GM21367 (cell line): Measurements from ENCODE around the gene EYS.
"Not testable (repeated sequence)": the region's sequence is repeated elsewhere in the genome, so short reads cannot be mapped to it uniquely, and the experiment has no call there.

ENCODE experiments used
- ATAC-seq: cut with Tn5 transposase; IDR thresholded peaks from one replicate; pipeline ENCODE4 v1.9.1; 2021; ENCODE audit not compliant: unreplicated experiment

EYS gene

DNA sequence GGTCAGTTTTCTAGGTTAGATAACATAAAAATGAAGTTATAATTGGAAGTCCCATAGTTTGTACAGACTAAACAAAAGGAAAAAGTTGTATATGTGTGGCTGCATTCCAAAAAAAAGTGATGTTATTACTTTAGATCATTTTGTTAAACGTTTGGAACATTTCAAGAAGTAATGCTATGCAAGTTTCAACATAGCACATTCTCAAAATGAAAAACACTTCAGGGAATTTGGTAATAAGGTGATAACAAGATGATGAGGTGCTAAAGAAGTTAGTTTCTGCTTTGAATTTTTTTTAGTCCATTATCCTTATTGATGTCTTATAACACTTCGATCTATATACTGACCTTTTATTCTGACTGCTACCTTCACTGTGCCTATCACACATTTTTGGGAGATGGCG, 1820.7 kb downstream of the EYS start:
- ATAC-seq: no peak

DNA sequence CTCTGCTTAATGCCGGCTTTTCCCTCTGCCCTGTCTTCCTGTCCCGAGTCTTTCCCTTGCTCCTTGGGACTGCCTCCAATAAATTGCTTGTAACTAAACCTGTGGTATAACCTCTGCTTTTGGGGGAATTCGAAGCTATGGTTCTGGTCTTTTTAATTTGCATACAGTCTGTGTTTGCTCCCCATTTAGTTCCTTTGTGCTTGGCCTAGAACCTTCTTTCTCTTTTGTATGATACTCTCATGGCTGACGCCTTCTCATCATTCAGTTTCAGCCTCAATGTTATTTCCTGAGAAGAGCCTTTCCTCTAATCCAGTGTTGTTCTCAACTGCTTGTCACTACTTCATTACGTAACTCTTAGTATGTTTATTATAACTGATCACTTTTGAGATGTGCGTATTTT, 1823.4 kb downstream of the EYS start:
- ATAC-seq: no peak

DNA sequence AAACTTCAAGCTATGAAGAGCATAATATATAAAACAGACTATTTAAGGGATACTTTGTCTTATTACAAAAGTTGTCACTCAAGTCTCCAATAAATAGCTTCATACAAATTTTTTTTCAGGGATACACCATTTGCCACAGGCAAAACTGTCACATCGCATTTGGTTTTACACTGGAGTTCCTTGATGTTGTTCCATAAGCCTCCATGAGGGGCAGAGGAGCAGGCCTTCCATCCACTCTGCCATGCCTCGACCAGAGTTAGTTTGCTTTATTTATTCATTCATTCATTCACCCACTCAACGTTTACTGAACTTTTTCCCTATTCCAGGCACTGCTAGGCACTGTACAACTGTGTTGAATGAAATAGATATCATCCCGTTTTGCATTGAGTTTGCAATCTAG, 1824.8 kb downstream of the EYS start:
- ATAC-seq: no peak

DNA sequence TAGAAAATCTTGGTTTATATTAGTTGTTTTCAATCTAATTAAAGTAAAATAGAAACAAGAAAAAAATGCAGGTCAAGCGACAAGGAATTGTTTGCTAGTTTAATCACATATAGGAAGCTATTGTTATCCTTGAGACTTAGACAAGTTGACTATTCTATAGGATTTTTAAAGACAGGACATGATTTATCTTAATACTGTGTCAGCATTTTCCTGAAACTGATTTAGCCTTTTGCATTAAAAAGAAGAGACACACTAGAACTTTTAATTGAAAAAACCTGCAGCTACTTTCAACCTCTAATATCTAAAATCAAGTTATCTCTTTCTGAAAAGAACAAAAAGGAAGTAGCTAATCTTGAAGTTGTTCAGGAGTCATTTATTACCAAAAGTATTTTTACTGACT, 1825.2 kb downstream of the EYS start:
- ATAC-seq: no peak

GRCh38 chr6:63872233-63872632, 1834.8 kb downstream of the EYS start:
- no peak for ATAC-seq

DNA sequence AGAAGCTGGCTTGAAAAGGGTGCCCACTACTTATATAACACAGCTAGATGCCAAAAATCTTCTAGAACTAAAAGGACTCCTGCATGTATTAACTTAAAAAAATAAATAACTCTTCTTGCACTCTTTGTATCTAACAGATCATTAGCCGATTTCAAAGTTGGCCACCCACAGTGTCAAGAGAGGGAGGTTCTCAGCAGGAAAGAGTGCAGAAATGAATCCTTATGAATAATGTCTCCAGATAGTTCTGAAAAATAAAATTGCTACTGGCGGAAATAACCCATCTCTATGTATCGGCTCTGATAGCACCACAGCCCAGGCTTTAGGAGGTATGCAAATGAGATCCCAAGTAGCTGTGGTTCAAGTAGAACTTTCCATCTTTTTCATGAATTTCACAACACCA, 1838.7 kb downstream of the EYS start:
- no peak for ATAC-seq

DNA sequence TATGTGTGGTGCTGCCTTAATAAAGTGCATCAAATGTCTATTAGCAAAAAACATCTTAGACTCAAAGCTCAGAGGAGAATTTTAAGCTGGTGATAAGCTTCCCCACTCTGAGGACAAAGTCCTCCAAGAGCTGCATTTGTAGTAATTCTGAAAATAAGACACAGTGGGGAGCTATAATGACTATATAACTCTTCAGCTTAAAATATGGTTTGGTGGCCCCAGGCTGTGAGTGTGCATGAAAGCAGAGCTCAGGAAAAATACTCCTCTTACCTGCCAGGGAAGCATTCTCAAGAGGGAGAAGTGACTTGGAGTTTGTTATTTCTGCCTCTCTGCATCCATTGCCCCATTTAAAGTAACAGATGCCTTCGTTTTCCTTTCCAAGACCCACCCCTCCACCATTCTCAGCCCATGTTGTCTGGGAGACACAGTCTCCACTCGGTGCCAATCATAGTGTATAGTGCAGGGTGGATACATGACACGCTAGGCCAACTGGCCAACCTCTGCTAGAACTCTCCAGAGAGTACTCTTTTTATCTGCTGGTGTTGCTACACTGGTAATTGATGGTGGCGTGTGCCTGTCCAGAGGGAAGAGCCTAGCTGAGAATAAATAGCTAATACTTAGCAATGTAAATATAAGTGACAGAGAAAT, 1842.2 kb downstream of the EYS start:
- no peak for ATAC-seq

GRCh38 chr6:63864061-63864460, 1843.0 kb downstream of the EYS start:
- no peak for ATAC-seq

- ATAC-seq: no peak
Measured at GRCh38 chr6:63862486-63863198, 1844.4 kb downstream of the EYS start.

DNA sequence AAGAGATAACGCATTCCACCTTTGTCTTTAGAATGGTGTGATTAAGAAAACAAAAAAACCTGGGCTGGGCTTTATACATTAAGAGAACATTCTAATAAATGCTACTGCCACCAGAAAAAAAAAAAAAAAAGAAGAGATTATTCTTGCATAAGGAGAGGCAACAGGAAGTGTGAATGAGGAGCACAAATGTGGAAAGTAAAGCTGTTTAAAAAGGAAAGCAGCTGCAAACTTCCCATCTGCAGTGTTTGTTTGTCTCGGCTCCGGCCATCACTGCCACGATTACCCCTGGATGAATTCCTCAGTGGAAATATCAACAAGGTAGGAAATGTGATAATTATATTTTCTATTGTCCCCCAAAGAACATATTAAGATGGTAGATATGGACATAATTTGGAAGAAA, 1847.5 kb downstream of the EYS start:
- ATAC-seq: no peak

DNA sequence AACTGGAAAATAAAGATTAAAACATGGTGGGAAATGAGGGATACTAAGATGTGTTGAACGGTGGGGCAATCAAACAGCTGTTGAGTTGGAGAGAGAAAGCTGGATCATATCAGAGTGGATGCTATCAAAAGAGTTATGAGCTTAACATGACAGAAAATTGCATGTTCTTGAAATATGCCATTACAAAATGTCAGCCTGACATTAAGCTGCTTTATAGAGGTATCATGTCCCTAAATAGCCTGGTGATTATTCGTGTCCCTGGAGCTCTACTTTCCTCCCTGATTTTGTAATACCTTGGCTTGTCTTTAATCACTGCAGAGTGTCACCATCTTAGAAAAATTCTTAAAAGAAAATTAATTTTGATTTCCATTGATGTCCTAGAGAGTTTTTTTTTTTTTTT, 1848.3 kb downstream of the EYS start:
- no peak for ATAC-seq

DNA sequence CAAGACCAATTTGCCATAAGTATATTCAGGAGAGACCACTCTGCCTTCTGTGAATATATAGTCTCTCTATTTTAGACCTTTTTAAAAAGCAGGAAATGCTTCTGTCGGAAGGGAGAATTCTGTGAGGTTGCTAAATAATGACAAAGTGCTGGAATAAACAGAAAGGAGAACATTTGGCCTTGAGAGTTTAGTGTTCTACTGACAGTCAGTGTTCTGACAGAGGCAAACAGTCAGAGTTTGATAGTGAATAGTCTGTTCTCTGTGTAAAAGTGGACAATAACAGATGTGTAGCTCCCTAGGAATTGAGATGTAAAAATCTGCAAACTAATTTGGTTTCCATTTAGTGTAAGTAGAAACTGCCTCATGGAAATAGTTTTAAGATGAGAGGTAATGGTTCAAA, 1850.8 kb downstream of the EYS start:
- no peak for ATAC-seq

DNA sequence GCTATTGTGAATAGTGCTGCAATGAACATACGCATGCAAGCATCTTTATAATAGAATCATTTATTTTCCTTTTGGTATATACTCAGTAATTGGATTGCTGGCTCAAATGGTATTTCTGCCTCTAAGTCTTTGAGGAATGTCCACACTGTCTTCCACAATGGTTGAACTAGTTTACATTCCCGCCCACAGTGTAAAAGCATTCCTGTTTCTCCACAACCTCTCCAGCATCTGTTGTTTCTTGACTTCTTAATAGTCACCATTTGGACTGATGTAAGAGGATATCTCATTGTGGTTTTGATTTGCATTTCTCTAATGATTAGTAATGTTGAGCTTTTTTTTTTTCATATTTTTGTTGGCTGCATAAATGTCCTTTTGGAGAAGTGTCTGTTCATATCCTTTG, 1862.7 kb downstream of the EYS start:
- no peak for ATAC-seq

DNA sequence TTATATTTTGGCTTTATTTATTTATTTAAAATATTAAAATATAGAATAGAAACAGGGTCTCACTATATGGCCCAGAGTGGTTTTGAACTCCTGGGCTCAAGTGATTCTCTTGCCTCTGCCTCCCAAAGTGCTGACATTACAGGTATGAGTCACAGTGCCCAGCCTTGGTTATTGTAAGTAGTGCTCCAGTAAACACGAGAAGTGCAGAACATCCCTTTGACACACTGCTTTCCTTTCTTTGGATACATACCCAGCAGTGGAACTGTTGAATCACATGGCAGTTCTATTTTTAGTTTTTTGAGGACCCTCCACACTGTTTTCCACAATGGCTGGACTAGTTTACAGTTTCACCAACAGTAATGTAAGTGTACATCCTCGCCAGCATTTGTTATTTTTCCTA, 1867.5 kb downstream of the EYS start:
- no peak for ATAC-seq

- ATAC-seq: not testable (repeated sequence)
Measured at GRCh38 chr6:63828678-63829077, 1878.3 kb downstream of the EYS start.

DNA sequence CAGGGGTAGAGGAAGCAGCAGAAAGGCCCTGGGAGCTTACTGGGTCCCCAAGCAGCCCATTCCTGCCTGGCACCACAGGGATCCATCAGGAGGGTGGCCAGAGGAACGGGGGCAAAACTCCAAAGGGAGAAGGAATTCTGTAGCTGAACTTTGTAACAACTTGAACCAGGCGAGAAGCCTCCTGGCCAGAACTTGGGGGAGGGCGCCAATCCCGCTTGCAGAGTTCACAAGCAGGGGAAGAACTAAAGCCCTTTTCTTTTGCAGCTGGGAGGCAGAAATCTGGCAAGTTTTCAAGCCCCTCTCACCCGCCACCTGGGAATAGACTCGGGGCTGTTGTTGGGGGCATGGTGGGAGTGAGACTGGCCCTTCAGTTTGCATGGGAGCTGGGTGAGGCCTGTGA, 1882.3 kb downstream of the EYS start:
- no peak for ATAC-seq

- ATAC-seq: no peak
Measured at GRCh38 chr6:63821442-63821841, 1885.6 kb downstream of the EYS start.

- ATAC-seq: no peak
Measured at GRCh38 chr6:63819831-63820230, 1887.2 kb downstream of the EYS start.

- no peak for ATAC-seq
Measured at GRCh38 chr6:63817492-63818050, 1889.5 kb downstream of the EYS start.

DNA sequence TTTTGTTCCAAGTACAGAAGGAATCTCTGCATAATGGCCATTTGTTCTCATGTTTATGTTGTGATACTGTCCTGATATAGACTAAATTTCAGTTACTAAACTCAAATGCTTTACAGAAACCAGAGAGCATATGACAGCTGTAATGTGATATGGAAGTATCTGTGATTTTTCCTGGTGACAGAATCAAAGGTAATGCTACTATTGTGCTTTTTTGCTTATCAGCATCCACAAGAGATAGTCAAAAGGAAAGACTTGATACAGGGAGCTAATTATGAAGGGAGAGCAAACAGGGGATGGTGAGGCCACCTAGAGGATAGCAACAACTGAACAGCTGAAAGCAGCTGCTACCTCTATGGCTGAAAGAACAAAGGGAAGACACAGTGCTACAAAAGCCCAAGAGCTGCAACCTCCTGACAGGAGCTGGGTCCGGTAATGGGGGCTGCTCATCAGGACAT, 1890.0 kb downstream of the EYS start:
- no peak for ATAC-seq

GRCh38 chr6:63816401-63816981, 1890.5 kb downstream of the EYS start:
- no peak for ATAC-seq

GRCh38 chr6:63814459-63814858, 1892.6 kb downstream of the EYS start:
- ATAC-seq: no peak
